CD14-positive monocyte (primary cell): Measurements from ENCODE around the gene KAZN. TPM values are rescaled to one million over a fixed set of nuclear protein-coding genes. Genes with fewer than 3 reads are reported as not detected.

Experiments used
- DNase-seq, 3 donors: peaks; one replicate each; pipeline ENCODE4 v3.0.0-alpha.2; 2011 to 2022
- H2AFZ ChIP-seq: 2 replicates; pipeline ENCODE4 v1.6.0; 2012; ENCODE audit warnings: mild to moderate bottlenecking, low read depth, low read length, inconsistent platforms; ENCODE audit not compliant: insufficient read depth, poor library complexity, severe bottlenecking
- H3K27ac ChIP-seq, 2 donors: 1 replicate in 1 of 2; 2 replicates in 1 of 2; pipeline ENCODE4 v1.5.1; 2012 to 2013; ENCODE audit warnings: low read length in 2 of 2, control low read depth in 1 of 2, inconsistent platforms in 1 of 2, low read depth in 1 of 2, mild to moderate bottlenecking in 1 of 2
- H3K27me3 ChIP-seq, 2 donors: one replicate each; pipeline versions ENCODE4 v1.6.0 to v1.6.1; 2011 to 2013; ENCODE audit warnings: low read length in 2 of 2; ENCODE audit not compliant: control insufficient read depth in 2 of 2, insufficient read depth in 2 of 2
- H3K36me3 ChIP-seq, 2 donors: replicated peaks in 1 of 2; 1 replicate in 1 of 2; 2 replicates in 1 of 2; pipeline versions ENCODE4 v1.5.1 to v1.6.1; 2012 to 2013; ENCODE audit warnings: low read length in 2 of 2, control low read depth in 1 of 2, inconsistent platforms in 1 of 2, mild to moderate bottlenecking in 1 of 2; ENCODE audit not compliant: insufficient read depth in 2 of 2, control insufficient read depth in 1 of 2
- H3K4me1 ChIP-seq, 2 donors: 1 replicate in 1 of 2; 2 replicates in 1 of 2; pipeline versions ENCODE4 v1.5.1 to v1.6.1; 2012 to 2013; ENCODE audit warnings: low read length in 2 of 2, control low read depth in 1 of 2, inconsistent platforms in 1 of 2, mild to moderate bottlenecking in 1 of 2, moderate library complexity in 1 of 2; ENCODE audit not compliant: insufficient read depth in 2 of 2, control insufficient read depth in 1 of 2
- H3K4me2 ChIP-seq: replicated peaks from 2 replicates; pipeline ENCODE3; 2012; ENCODE audit warnings: low read length, moderate library complexity, mild to moderate bottlenecking; ENCODE audit not compliant: poor library complexity, severe bottlenecking; ENCODE audit errors: extremely low read depth
- H3K4me3 ChIP-seq, 3 experiments: fragments of 200-600 bp in 1 of 3; sonication (generic) in 1 of 3; replicated peaks in 1 of 3; 1 replicate in 2 of 3; 2 replicates in 1 of 3; pipeline ENCODE4 v1.5.1; 2011 to 2013; ENCODE audit warnings: low read length in 3 of 3, mild to moderate bottlenecking in 3 of 3, control low read depth in 2 of 3, low read depth in 2 of 3, inconsistent platforms in 1 of 3, moderate library complexity in 1 of 3
- H3K79me2 ChIP-seq: 2 replicates; pipeline ENCODE4 v1.6.0; 2012; ENCODE audit warnings: mild to moderate bottlenecking, control low read depth, inconsistent platforms, low read length, moderate library complexity; ENCODE audit not compliant: insufficient read depth
- H3K9ac ChIP-seq: 2 replicates; pipeline ENCODE4 v1.6.0; 2017; ENCODE audit warnings: low read length, mild to moderate bottlenecking; ENCODE audit not compliant: insufficient read depth, poor library complexity, severe bottlenecking
- H3K9me3 ChIP-seq, 2 donors: replicated peaks in 1 of 2; 1 replicate in 1 of 2; 2 replicates in 1 of 2; pipeline versions ENCODE4 v1.5.1 to v1.6.1; 2012 to 2013; ENCODE audit warnings: low read length in 2 of 2, control low read depth in 1 of 2; ENCODE audit not compliant: control insufficient read depth in 1 of 2, insufficient read depth in 1 of 2
- H4K20me1 ChIP-seq: 2 replicates; pipeline ENCODE4 v1.6.0; 2012; ENCODE audit warnings: mild to moderate bottlenecking, low read length, control low read depth, moderate library complexity; ENCODE audit not compliant: insufficient read depth
- H3K27ac Mint-ChIP-seq, 7 donors: one replicate each; pipeline ENCODE4 v1.8.0; 2020; ENCODE audit warnings: mild to moderate bottlenecking in 7 of 7, mixed read lengths in 7 of 7, moderate library complexity in 6 of 7, inconsistent platforms in 2 of 7
- H3K27me3 Mint-ChIP-seq, 3 donors: one replicate each; pipeline ENCODE4 v1.8.0; 2021 to 2022; ENCODE audit warnings: low read depth in 3 of 3, mild to moderate bottlenecking in 3 of 3, mixed read lengths in 3 of 3, moderate library complexity in 3 of 3, inconsistent platforms in 1 of 3
- H3K36me3 Mint-ChIP-seq, 2 donors: one replicate each; pipeline ENCODE4 v1.8.0; 2020; ENCODE audit warnings: mixed read lengths in 2 of 2, inconsistent platforms in 1 of 2, mild to moderate bottlenecking in 1 of 2
- H3K4me1 Mint-ChIP-seq: one replicate; pipeline ENCODE4 v1.8.0; 2020; ENCODE audit warnings: mild to moderate bottlenecking, mixed read lengths
- H3K4me3 Mint-ChIP-seq, 2 donors: one replicate each; pipeline ENCODE4 v1.8.0; 2020; ENCODE audit warnings: mild to moderate bottlenecking in 2 of 2, mixed read lengths in 2 of 2, moderate library complexity in 1 of 2
- H3K9me3 Mint-ChIP-seq, 7 donors: one replicate each; pipeline ENCODE4 v1.8.0; 2020 to 2022; ENCODE audit warnings: mixed read lengths in 7 of 7, mild to moderate bottlenecking in 6 of 7, moderate library complexity in 6 of 7, inconsistent platforms in 2 of 7
- WGBS: methylation state at CpG from one replicate; pipeline ENCODE4 v1.1.5; 2013; ENCODE audit warnings: missing lambda C conversion rate; ENCODE audit not compliant: insufficient coverage; 5-methylcytosine and 5-hydroxymethylcytosine counted together
- intact Hi-C, 2 donors: fragments of 100-400 bp; cut with micrococcal nuclease; formaldehyde crosslinking; loops; one replicate each; pipeline versions ENCODE4 v1.15.0 to v1.15.1; 2023
- polyA plus RNA-seq, 3 donors: library from polyadenylated mRNA; depleted of rRNA in 1 of 3; unstranded in 2 of 3; stranded (reverse) in 1 of 3; fragments of 300-500 nt in 2 of 3; fragments of >200 nt in 1 of 3; fragmentation: Illumina TruSeq in 2 of 3; gene quantifications; 1 replicate in 2 of 3; 2 replicates in 1 of 3; pipeline ENCODE4 v1.2.3, GENCODE V29; 2012 to 2021
- TF ChIP-seq, protein P1 (sequence below): fragments of 200-600 bp; IDR thresholded peaks from one replicate; pipeline ENCODE4 v1.8.0; 2022; ENCODE audit warnings: antibody characterized with exemption, mild to moderate bottlenecking

Gene KAZN
- polyA plus RNA-seq, 3 donors: not detected

DNA sequence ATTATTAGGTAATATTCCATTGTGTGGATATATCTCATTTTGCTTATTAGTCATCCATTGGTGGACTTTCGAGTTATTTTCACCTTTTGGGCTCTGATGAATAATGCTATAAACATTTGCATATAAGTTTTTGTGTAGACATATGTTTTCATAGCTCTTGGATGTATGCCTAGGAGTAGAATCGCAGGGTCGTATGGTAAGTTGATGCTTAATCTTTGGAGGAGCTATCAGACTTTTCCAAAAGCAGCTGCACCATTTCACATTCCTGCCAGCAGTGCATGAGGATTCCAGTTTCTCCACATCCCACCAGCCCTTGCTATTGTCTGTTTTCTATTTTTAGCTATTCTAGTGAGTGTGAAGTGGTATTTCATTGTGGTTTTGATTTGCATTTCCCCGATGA is 434.8 kb downstream of the KAZN start:
- H3K36me3 Mint-ChIP-seq: no peaks in the 10 kb centered on the region
- peaks cover 0 to 5% (median 3%) of the 10 kb centered on the region in 3 donors for H3K27me3 Mint-ChIP-seq
- Histone ChIP-seq H3K9ac (no peak overlapping the region), H3K36me3 (no peaks in the 10 kb centered on the region), H3K4me2 (no peak overlapping the region), H4K20me1 (no peaks in the 10 kb centered on the region), H3K4me3 (no peak overlapping the region), H3K79me2 (no peaks in the 10 kb centered on the region), H3K9me3 (no peaks in the 10 kb centered on the region), H2AFZ (no peak overlapping the region), H3K4me1 (no peaks in the 10 kb centered on the region), H3K27ac (no peak overlapping the region), H3K27me3 (no peaks in the 10 kb centered on the region)
- WGBS: 33% methylated on average over 1 of the region's 4 CpGs
- H3K9me3 Mint-ChIP-seq: no peaks in the 10 kb centered on the region
- H3K4me3 Mint-ChIP-seq: no peak overlapping the region
- no peaks in the 10 kb centered on the region for H3K4me1 Mint-ChIP-seq
- TF ChIP-seq, protein P1, sequence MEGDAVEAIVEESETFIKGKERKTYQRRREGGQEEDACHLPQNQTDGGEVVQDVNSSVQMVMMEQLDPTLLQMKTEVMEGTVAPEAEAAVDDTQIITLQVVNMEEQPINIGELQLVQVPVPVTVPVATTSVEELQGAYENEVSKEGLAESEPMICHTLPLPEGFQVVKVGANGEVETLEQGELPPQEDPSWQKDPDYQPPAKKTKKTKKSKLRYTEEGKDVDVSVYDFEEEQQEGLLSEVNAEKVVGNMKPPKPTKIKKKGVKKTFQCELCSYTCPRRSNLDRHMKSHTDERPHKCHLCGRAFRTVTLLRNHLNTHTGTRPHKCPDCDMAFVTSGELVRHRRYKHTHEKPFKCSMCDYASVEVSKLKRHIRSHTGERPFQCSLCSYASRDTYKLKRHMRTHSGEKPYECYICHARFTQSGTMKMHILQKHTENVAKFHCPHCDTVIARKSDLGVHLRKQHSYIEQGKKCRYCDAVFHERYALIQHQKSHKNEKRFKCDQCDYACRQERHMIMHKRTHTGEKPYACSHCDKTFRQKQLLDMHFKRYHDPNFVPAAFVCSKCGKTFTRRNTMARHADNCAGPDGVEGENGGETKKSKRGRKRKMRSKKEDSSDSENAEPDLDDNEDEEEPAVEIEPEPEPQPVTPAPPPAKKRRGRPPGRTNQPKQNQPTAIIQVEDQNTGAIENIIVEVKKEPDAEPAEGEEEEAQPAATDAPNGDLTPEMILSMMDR: no peak
- H3K27ac Mint-ChIP-seq: no peak overlapping the region
- no peak for DNase-seq
- intact Hi-C loops: no loop called here

DNA sequence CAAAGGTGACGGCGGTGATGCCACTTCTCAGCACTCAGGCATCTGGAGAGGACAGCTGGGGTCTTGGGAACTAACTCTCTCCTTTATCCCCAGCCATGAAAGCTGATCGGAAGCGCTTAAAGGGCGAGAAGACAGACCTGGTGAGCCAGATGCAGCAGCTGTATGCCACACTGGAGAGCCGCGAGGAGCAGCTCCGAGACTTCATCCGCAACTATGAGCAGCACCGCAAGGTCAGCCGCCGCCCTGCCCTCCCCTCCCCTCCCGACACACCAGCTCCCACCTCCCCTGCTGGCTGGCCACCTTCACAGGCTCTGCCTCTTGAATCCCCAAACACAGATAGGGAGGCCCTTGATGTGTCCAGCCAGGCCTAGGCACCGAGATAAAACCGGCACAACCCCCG is 436.2 kb downstream of the KAZN start:
- intact Hi-C loops: no loop called here
- no peaks in the 10 kb centered on the region for H4K20me1 ChIP-seq
- no peaks in the 10 kb centered on the region for H3K4me1 ChIP-seq
- no peaks in the 10 kb centered on the region for H3K79me2 ChIP-seq
- no peak for DNase-seq
- no peak overlapping the region for H3K4me3 ChIP-seq
- WGBS: 97% methylated on average over 12 of the region's 16 CpGs
- Mint-ChIP-seq H3K4me3 (no peak overlapping the region), H3K27ac (no peak overlapping the region), H3K27me3 (peaks cover 0 to 3% (median 1%) of the 10 kb centered on the region in 3 donors), H3K9me3 (no peaks in the 10 kb centered on the region), H3K4me1 (no peaks in the 10 kb centered on the region), H3K36me3 (no peaks in the 10 kb centered on the region)
- H3K9me3 ChIP-seq: no peaks in the 10 kb centered on the region
- TF ChIP-seq, protein P1: no peak
- no peaks in the 10 kb centered on the region for H3K36me3 ChIP-seq
- H3K4me2 ChIP-seq: no peak overlapping the region
- no peak overlapping the region for H3K27ac ChIP-seq
- no peaks in the 10 kb centered on the region for H3K27me3 ChIP-seq
- H3K9ac ChIP-seq: no peak overlapping the region
- H2AFZ ChIP-seq: no peak overlapping the region
